HL-60/S4 (cell line): ENCODE results near the gene NCAN.
"Not testable (repeated sequence)": the region's sequence is repeated elsewhere in the genome, so short reads cannot be mapped to it uniquely, and the experiment has no call there.

Experiments
- in situ Hi-C: fragments of 300-500 bp; cut with MboI; formaldehyde crosslinking; loops from 2 replicates; pipeline ENCODE4 v1.14.3; 2022; ENCODE audit warnings: low sequenced_read_pairs

Gene NCAN

GRCh38 chr19:19223636-19224035, 11.9 kb downstream of the NCAN start:
- in situ Hi-C loops = no loop called here

- in situ Hi-C loops = no loop called here
These were observed 12.5 kb downstream of the NCAN start for GRCh38 chr19:19224150-19224851.

- in situ Hi-C loops = no loop called here
These were observed 13.2 kb downstream of the NCAN start for GRCh38 chr19:19224852-19225494.

- in situ Hi-C loops = no loop called here
These were observed 14.4 kb downstream of the NCAN start for GRCh38 chr19:19226204-19226603.

- in situ Hi-C loops = no loop called here
These were observed 14.9 kb downstream of the NCAN start for GRCh38 chr19:19226663-19227062.

- in situ Hi-C loops = no loop called here
These were observed 15.5 kb downstream of the NCAN start for GRCh38 chr19:19227217-19227616.

- in situ Hi-C loops = no loop called here
These were observed 17.9 kb downstream of the NCAN start for GRCh38 chr19:19229701-19230100.

- in situ Hi-C loops = no loop called here
These were observed 19.2 kb downstream of the NCAN start for GRCh38 chr19:19230999-19231398.

GRCh38 chr19:19232261-19232721, 20.5 kb downstream of the NCAN start:
- in situ Hi-C loops = no loop called here

- in situ Hi-C loops = no loop called here
These were observed 22.6 kb downstream of the NCAN start for GRCh38 chr19:19234220-19234816.

- in situ Hi-C loops = no loop called here
These were observed 24.4 kb downstream of the NCAN start for GRCh38 chr19:19236173-19236572.

- in situ Hi-C loops = no loop called here
These were observed 26.6 kb downstream of the NCAN start for GRCh38 chr19:19238126-19238894.

- in situ Hi-C loops = no loop called here
These were observed 27.9 kb downstream of the NCAN start for GRCh38 chr19:19239675-19240074.

- in situ Hi-C loops = no loop called here
These were observed 28.7 kb downstream of the NCAN start for GRCh38 chr19:19240476-19240875.

GRCh38 chr19:19250196-19250801, 38.5 kb downstream of the NCAN start:
- in situ Hi-C loops = no loop called here

GRCh38 chr19:19253409-19253808, 41.7 kb downstream of the NCAN start:
- in situ Hi-C loops = not testable (repeated sequence)

GRCh38 chr19:19256072-19256969, 44.6 kb downstream of the NCAN start:
- in situ Hi-C loops = no loop called here

GRCh38 chr19:19257137-19257536, 45.4 kb downstream of the NCAN start:
- in situ Hi-C loops = no loop called here

- in situ Hi-C loops = no loop called here
These were observed 46.3 kb downstream of the NCAN start for GRCh38 chr19:19257836-19258588.
